Stimulated activated CD4-positive, alpha-beta T cell treated with anti-CD3 and anti-CD28 coated beads, Interleukin-1b, Interleukin-23, amount 100 ng/mL, for 1 hour (primary cell): ENCODE data around the gene SEC62.

ENCODE experiments used
- DNase-seq, 2 donors: peaks; one replicate each; pipeline ENCODE4 v3.0.0-alpha.2; 2020; ENCODE audit warnings: low read depth in 2 of 2

The SEC62 gene, protein sequence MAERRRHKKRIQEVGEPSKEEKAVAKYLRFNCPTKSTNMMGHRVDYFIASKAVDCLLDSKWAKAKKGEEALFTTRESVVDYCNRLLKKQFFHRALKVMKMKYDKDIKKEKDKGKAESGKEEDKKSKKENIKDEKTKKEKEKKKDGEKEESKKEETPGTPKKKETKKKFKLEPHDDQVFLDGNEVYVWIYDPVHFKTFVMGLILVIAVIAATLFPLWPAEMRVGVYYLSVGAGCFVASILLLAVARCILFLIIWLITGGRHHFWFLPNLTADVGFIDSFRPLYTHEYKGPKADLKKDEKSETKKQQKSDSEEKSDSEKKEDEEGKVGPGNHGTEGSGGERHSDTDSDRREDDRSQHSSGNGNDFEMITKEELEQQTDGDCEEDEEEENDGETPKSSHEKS

DNA sequence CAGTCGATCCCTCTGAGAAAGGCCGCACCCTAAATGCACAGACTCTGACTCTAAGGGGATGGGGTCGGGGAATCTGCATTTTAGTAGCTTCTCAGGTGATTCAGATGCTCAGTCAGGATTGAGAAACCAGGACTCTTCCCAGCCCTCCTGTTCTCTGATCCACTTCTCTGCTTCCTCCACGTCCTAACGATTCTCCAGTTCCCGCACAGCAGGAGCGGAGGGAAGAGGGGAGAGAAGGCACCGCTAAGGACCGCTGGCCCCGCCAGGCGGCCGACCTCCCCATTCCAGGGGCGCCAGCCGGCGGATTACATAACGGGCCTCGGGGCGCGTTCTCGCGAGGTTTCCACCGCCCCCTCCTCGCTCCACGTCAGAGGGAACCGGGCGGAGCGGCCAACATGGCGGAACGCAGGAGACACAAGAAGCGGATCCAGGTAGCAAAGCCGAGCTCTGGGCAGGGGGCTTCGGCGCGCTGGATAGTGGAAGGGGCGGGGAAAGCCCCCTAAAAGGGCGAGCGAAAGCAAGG, at the start of gene SEC62:
SEC62 (plus strand) TSS at position 380 of the 523 bp plus-strand sequence; CDS start at position 396, 16 bp downstream.
- DNase-seq, result peak; percentile 85 to 92

DNA sequence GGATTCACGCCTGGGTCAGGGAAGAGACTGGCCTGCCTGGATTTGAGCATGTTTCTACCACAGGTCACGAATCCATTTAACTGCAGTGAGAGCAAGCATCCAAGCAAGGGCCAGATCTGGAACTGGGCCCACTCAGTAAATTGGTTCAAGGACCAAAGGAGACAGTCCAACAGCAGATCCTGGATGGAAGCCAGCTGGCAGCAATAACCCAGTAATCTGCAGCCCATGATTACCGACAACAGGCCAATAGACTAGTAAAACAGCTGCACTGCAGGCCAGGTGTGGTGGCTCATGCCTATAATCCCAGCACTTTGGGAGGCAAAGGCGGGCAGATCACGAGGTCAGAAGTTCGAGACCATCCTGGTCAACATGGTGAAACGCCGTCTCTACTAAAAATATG, 43.4 kb upstream of the SEC62 start:
- DNase-seq, result no peak

DNA sequence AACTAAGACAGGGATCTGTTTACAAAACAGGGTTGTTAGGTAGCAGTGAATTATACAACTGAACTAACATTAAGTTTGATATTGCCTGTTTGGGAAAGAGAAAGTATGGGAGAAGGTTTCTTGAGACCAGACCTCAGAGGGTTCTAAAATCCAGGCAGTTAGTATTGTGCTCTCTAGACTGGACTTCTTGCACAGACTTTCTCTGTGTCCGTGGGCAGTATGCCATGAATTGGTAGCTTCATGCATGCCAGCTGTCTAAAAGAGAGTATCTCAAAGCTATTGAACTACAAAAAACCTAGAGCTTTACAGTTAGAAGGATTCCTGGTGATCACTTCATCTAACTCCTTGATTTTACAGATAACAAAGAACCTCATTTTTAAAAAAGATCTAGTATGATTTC, 42.8 kb upstream of the SEC62 start:
- no peak for DNase-seq

DNA sequence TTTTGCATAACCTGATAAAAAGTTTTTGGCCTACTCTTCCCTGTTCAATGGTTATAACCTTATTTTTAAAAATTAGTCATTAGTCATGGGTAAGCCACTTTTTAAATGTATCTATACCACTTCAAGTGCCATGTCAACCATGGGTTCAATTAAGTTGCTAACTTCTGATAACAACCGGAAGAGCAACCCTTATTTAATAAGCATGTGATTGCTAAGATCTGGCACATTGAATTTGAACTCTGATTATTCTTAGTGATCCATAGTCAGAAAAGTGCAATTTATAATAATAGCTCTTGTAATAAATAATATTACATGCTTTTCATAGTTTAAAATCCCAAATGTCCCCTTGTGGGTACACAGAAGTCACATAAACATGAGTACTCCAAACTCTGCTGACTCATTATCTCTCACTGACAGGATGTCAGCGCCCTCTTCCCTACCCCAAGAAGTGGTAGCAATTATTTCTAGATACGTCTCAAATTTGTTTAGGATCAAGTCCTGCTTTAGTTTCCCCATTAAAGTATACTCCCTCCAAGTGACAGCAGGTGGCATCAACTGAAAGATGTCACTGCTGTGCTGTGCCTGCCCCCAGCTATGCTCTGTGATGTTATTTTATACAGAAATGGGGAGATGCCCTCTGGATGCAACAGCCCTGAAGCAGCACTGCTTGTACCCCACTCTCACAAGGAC, 36.6 kb upstream of the SEC62 start:
- no peak for DNase-seq

DNA sequence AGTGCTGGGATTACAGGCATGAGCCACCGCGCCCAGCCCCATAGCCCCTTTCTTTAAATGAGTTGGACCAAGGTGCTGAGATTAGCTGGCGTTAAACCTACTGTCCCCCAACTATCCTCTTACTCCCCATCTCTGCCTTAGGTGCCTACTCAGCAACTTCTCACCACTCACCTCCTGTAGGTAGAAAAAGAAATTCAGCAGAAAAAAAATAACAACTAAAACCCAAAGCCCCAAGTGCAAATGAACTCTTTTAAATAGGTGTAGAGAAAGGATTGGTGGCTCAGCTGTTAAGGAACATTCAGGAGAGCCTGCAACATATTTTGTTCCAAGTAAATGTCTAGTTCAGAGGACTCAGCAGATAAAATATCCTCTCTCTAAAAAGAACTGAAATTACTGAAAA, 35.8 kb upstream of the SEC62 start:
- no peak for DNase-seq

DNA sequence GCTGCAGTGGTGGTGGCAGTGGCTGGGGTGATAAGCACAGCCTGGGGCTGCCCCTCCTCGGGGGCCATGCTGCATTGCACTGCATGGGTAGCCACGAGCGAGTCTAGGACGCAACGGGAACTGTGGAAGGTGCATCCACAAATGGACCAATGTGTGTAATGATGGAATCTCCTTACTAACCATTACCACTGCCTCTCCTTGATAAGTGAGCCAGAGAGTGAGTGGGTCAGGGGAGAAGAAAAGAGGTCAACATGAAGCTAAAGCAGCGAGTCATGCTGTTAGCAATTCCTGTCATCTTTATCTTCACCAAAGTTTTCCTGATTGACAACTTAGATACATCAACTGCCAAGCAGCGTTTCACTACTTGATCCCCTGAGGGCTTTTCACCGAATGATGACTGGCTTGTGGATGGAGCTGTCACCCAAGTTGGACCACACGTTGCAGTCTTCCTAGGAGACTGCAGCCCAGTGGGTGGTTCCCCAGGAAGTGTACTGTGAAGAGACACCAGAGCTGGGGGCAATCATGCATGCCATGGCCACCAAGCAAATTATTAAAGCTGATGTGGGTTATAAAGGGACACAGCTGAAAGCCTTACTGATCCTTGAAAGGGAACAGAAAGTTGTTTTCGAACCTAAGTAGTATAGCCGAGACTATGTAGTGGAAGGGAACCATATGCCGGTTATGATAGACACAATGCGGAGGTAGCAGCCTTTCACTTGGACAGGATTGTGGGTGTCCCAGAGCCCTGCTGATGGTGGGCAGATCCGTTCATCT, 34.7 kb upstream of the SEC62 start:
- no peak for DNase-seq

DNA sequence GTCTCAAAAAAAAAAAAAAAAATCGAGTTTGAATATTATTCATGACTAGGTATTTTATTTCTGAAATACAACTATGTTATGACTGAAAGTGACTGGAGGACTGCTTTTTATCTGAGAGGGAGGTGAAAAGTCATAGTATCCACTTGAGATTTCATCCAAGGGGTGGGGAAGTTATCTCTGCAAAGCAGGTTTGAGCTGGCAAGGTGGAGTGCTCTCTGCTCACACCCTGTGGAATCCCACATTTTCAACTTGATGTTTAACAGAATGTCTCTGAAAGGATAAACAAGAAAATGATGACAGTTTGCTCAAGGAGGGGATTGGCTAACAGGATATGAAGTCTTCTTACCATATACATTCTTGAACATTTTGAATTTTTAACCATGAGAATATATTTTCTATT, 27.3 kb upstream of the SEC62 start:
- no peak for DNase-seq

DNA sequence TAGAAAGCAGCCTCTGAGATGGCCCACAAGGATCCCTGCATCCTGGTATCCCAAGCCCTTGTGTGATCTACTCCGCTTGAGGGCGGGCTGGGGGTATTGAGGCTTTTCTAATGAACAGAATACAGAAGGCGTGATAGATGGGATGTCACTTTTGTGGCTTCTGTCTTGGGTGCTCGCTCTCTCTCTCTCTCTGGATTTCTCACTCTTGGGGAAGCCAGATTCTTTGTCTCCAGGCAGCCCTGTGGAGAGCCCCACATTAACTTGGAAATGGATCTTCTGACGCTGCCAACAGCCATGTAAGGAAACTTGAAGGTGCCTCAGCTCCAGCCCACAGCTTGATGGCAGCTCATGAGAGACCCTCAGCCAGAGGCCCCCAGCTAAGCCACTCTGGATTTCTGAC, 26.9 kb upstream of the SEC62 start:
- no peak for DNase-seq

DNA sequence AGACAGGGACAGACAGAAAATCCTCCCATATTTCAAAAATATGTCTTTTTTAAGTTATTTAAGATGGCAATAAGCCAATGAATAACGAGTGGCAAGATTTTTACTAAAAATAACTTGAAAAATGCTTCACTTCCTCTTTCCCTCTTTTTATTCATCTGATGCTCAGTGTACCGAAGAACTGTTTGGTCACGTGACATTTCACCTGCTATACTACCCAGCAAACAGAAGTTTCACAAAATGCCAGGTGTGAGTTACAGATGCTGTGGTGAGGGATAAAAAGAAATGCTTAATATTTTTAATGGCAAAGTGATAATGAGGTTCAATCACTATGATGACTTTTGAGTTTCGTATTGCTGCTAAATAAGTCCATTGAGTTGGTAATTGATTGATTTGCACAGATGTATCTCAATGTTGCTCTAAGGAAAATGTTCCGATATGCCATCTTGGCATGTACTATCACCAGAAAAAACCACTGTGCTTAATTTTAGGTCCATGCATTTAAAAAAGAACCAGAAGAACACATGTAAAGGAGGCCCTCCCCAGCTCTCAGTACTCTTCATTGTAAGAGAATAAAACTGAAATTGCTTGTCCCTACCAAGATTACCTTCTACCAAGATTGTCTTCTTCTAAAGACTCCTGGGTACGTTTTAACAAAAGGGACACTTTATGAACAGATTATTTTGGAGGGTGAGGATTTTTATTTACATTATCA, 26.0 kb upstream of the SEC62 start:
- no peak for DNase-seq

DNA sequence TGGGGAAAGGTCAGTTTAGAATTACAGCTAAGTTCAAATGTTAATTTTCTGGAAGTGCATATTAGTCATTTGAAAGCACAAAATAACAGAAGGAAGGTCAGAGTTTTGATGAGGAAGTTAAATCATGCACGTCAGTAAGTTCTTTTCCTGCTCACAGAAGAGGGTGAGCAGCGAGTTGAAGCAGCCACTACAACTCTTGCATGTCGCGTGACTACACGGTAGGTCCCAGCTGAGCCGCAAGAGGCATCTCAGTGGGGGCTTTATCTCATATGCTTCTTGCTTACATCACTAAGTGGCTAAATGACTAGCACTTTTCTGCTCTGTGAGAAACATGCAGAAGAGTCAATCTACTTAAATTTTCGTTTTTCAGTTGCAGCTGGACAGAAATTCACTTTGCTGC, 21.3 kb upstream of the SEC62 start:
- DNase-seq, result no peak

DNA sequence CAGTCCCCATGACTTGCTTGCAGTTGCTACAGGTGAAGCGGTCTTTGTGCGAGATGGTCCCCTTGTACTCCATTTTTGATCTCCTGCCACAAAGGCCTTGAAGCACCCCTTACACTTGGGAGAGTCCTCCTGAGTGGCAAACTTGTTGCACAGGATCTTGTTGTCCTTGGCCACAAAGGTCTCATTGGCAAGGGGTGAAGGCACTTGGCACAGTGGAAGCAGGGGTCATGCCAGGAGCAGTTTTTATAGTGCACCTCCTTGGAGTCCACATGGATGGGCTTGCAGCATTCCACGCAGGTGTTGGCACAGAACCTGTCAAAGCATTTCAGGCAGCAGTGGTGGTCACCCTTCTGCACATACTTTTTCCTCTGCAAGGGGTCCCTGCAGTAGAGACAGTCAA, 20.3 kb upstream of the SEC62 start:
- DNase-seq, result no peak

DNA sequence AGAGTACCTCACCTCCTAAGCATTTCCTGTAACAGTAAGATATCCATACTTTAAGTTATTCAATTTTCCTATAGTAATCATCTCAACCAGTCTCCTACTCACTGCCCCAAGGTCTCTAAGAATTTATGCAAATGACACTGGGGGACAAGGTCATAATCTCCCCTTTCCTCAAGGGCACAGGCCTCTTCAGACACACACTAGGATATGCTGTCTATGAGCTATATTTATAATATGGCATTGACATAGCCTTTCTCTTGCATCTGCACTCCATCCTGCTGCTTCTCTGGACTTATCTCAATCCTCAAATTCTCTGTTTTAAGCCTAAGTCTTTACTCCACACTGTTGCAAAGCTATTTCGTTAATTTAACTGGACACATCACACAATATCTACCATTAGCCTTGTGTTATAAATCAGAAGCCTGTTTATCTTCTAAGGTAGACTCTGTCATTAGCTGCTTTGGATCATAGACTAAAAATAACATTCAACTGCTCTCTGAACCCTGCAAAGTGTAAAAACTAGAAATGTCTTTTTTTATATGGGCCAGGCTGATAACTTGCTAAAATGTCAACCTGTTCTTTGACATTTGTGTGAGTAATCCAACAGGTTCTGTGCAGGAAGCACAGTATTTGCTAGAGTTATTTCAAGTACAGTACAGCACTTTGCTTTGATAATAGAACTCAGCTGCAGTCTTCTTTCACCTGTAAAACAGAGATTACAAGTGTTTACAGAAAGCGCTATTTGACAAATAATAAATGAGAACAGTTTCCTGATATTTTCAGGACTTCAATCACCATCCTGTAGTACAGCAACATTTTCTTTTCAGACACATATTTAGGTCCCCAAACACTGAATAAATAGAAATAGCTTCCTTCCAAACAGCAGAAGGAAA, 17.8 kb upstream of the SEC62 start:
- no peak for DNase-seq

DNA sequence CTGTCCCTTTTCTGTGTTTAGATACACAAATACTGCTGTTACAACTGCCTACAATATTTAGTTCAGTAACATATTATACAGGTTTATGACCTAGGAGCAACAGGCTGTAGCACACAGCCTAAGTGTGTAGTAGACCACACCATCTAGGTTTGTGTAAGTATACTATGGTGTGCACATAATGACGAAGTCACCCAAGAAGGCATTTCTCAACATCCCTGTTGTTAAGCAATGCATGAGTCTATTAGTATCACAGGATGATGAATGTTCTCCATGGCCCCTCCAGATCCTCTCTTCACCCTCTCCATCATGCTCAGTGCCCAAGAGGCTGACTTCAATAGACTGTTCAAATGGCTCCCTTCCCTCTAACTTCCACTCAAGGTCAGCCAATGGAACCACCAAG, 14.6 kb upstream of the SEC62 start:
- no peak for DNase-seq

DNA sequence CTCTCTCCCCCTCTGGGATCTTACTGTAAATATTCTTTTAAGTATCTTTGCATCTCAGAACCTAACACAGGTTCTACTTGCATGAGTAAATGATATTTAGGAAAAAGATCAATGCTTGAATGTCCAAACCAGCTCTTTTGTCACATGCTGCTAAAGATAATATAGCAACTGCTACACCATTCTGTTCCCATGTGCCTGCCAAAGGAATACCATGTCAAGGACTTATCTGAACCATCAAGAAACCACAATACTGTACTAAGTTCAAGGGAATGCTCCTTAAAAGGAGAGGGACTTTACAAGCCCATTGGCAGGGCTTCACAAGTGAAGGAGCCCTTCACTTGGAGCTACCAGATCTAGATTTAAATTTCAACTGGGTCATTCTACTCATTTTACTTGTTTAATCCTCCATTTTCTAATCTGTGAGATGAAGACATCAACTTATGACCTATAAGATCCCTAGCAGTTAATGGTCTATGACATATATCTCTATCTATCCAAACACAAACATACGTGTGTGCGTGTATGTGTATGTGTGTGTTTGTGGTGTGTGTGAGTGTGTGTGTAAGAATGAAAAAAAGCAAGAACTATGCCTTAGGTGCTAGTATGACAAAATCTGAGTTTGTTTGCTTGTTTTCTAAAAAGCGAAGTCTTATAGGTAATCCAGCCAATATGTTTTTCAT, 13.0 kb upstream of the SEC62 start:
- DNase-seq, result no peak

DNA sequence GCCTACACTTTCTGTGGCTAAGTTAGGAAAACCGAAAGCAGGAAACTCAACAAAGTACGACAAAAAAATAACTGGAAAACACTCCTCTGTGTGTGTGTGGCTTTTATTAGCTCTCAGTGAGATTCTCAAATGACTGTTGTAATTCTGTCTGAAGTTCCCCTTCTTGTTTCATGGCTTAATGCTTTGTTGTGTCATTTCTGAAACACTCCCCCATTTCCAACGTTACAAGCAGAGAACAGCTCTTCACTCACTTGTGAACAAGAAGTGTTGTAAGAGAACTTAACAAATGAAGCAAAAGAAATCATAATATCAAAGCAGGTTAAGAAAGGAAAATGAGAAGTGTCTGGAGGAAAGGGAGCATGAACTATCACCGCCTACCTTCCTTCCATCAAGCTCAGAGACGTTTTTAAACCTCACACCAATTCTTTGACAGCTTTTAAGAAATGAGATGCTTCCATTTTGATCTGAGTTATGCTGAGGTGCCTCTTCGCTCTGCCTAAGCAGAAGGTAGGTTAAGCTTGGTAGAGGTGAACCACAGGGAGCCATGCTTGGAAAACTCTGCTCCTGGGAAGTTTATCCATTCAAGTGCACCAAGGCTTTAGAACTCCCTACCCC, 12.4 kb upstream of the SEC62 start:
- DNase-seq, result no peak

DNA sequence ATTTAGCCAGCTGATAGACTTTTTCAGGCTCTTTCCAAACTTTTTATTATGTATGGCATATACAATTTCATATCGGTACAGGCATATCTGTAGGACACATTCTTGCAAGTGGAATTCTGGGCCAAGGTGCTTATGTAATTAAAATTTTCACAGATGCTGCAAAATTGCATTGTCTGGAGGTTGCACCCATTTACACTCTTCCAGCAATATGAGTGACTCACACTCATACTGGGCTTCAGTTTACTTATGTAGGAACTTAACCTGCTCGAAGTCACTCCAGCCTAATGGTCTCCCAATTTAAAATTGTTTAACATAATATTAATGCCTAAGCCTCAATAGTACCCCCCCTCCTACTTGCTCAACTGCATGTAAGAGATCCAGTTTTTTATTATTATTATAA, 11.2 kb upstream of the SEC62 start:
- DNase-seq, result no peak

DNA sequence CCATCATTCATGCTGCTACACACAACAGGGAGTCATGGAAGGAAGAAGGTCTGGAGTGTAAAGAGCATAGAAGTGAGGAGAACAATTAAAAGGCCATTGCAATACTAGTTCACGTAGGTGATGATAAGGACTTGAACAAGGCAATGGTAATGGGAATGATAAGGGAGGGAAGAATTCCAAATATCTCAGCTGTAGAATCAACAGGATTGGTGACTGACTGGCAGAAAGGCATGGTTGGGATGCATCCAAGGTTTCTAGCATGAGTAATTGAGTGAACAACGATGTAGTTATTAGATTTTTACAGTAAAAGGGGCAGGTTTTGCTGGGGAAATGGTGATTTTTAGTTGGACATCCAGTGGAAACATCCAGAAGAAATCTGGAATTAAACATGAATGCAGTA, 2.4 kb upstream of the SEC62 start:
- no peak for DNase-seq

DNA sequence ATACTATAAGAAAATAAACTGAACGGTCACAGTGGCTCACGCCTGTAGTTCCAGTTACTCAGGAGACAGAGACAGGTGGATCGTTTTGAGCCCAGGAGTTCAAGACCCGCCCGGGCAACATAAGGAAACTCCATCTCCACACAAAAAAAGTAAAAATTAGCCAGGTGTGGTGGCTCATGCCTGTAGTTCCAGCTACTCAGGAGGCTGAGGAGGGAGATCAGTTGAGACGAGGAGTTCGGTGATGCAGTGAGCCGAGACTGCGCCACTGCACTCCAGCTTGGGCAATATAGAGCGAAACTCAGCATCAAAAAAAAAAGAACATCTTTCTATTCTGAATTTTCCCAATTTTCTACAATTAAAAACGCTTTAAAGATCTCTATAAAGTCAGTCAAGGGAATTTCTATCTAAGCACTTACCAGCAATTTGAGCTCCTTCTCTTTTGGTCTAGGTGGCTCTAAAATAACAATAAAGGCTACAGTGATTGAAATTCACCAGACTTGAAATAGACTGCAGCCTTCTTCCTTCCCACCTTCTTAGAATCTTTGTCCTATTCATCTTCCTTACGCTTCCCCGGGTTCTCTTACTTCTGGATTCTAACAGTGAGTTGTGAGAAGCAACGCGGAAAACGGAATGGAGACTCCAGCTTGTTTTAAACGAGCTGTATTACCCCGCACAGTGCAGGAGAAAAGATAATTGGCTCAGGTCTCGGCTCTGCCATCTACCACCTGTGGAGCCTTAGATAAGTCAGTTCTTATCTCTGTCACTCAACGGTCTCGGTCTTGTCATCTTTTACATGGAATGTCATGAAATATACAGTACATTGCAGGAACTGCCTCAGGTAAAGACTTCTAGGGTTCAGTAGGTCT, 812 bp upstream of the SEC62 start:
- DNase-seq, result no peak
